GM12872 (cell line): ENCODE results near the gene BRPF1.

Experiments used
- TF ChIP-seq, protein P1 (sequence below): IDR thresholded peaks from 3 replicates; pipeline ENCODE4 v1.5.1; 2011; ENCODE audit warnings: low read depth, mild to moderate bottlenecking, low read length, moderate library complexity; ENCODE audit not compliant: insufficient read depth

BRPF1 gene

DNA sequence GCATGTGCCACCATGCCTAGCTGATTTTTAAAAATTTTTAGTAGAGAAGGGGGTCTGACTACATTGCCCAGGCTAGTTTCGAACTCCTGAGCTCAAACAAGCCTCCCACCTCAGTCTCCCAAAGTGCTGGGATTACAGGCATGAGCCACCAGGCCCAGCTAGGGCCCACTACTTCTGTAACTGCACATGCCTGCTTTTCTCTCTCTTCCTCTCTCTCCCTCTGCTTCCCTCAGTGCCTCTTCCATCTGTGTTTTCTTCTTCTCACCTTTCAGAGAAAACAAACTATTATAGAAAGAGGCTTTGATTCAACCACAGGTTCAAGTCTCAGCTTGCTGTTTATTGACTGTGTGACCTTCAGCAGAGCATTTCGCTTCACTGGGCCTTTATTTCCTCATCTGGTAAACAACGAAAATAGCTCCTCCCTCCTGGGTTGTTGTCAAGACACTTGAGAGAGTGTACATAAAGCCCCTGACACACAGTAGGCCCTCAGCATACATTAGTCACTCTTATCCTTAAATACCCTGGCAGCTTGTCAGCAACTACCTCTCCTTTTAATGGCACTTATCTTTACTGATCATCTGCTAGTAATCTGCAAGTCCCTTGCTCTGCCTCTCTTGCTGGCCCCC lies 50.6 kb downstream of the BRPF1 start:
- TF ChIP-seq, protein P1, sequence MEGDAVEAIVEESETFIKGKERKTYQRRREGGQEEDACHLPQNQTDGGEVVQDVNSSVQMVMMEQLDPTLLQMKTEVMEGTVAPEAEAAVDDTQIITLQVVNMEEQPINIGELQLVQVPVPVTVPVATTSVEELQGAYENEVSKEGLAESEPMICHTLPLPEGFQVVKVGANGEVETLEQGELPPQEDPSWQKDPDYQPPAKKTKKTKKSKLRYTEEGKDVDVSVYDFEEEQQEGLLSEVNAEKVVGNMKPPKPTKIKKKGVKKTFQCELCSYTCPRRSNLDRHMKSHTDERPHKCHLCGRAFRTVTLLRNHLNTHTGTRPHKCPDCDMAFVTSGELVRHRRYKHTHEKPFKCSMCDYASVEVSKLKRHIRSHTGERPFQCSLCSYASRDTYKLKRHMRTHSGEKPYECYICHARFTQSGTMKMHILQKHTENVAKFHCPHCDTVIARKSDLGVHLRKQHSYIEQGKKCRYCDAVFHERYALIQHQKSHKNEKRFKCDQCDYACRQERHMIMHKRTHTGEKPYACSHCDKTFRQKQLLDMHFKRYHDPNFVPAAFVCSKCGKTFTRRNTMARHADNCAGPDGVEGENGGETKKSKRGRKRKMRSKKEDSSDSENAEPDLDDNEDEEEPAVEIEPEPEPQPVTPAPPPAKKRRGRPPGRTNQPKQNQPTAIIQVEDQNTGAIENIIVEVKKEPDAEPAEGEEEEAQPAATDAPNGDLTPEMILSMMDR = no peak

DNA sequence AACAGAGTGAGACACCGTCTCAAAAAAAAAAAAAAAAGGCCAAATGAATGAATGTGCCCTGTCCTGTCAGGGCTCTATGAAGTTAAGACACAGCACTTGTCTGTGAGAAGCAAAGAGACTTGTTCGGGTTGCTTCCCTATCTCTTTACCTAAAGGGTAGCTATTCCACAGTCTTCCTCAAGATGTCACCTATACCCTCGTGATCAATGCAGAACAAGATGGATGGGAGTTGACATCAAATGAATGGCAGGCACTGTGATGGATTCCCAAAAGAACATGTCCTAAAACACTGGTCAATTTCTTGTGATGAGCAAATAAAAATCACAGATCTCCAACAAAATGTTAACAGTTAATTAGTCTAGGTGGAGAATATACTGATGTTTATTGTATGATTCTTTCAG lies 51.2 kb downstream of the BRPF1 start:
- TF ChIP-seq, protein P1 = peak; percentile 30; the same call in 1 of the 3 replicates

DNA sequence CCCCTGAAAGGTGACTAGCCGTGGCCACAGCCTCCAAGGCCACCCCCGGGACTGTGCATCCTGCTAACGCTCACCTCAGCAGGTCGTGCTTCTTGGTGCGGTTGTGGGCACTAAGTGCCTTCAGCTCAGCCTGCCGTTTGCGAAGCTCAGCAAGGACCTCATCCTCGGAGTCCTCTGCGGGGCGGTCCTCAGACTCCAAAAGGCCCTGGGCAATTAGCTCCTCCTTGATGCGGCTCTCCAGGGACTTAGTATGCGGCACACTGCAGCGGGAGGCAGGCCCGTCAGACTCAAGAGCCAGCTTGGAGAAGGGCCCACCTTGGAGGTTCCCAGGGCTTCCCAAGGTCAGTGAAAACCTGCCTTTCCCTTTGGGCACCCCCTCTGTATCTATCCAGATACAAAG lies 52.4 kb downstream of the BRPF1 start:
- TF ChIP-seq, protein P1 = no peak

DNA sequence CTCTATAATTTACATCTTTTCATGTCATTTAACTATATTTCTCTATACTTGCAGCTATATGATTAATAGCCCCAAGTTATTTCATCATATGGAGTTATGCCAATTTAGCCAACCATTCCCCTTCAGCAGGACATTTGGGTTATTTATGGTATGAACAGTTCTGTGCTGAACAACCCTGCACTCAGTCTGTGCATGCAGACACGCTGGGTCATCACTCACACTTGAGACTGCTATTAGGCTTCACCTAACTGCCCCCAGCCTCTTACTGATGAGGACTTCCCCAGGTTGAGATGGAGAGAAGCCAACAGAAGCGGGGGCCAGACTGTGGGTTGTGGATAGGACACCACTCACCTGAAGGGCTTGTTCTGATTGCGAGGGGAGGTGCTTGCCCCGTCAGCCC lies 53.4 kb downstream of the BRPF1 start:
- TF ChIP-seq, protein P1 = no peak

DNA sequence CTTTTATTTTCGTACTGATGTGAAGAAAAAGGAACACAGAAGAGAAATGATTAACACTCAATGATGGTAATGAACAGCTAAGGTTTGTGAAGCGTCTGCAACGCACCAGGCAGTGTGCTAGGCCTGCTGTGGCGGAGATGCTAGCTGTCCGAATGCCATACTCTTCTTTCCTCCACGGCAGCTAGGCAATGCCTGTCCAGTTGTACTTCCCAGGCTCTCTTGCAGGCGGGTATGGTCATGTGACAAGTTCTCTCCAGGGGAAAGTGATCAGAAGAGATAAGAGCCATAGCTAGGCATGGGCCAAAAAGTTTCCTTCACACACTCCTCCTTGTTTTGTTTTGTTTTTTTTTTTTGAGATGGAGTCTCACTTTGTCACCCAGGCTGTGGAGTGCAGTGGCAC lies 54.1 kb downstream of the BRPF1 start:
- TF ChIP-seq, protein P1 = no peak

DNA sequence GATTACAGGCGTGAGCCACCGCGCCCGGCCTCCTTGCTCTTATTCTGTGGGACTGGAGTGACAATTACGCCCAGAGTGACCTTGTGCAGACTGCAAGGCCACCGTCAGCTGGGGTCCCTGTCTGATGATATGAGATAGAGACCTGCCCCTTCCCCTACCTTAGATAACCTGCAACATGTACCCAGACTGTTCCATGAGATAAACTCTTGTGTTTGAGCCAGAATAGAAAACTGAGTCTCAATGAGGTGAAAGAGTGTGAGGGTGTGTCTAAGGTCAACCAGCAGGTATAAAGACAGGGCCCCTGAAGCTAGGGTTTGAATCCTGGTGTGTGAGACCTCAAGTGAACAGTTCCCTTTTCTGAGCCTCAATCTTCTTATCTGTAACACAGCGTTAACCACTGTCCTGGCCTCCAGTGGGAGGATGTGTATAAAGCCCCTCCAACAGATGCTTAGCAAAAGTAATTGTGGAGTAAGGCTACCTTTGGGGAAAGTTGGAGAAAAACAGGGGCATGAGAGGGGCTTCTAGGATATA lies 54.7 kb downstream of the BRPF1 start:
- TF ChIP-seq, protein P1 = no peak

DNA sequence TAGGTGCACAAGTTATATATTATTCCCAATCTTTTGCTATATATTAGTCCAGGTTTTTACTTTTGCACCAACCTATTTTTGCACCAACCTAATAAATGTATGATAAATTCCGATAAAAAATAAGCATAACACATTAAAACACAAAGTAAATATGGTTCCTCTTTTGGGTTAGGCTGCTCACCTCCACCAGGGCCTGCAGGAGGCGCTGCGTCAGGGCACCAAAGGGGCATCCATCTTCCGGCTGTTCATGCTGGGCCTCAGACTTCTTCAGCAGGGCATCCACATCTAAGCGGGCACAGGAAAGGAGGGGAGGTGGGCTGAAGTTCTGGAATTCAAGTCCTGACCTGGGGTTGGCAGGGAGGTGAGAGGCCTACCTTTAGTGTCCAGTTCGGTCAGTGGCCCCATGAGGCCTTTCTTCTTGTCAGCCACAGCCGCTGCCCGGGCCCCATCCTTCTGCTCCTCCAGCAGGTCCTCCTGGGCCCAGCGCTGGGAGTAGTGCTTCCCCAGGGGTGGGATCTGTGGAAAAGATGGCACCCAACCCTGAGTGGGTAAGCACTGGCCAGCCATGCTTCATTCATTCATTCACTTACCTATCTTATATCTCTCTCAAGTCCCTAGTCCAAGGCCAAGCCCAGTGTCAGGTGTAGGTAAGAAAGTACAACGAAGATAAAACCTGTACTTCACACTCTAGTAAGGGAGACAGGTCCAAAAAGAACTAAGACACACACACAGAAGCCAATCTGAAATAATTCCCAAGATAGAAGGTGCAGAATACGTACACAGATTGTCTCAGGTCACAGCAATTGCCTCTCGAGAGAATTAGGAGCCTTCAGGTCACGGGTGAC lies 55.5 kb downstream of the BRPF1 start:
- TF ChIP-seq, protein P1 = peak; percentile 59
